Keratinocyte (primary cell): ENCODE measurements around the gene CLSTN1.

Experiments used
- EZH2 ChIP-seq: IDR thresholded peaks from one replicate; pipeline ENCODE4 v1.6.1; 2012; ENCODE audit warnings: inconsistent platforms, mild to moderate bottlenecking, low read length, moderate library complexity
- TF ChIP-seq, protein P1 (sequence below), 3 experiments: IDR thresholded peaks in 1 of 3; conservative IDR thresholded peaks in 1 of 3; optimal IDR thresholded peaks in 1 of 3; 2 replicates in 2 of 3; 3 replicates in 1 of 3; pipeline versions ENCODE3 to v1.5.1; 2011; ENCODE audit warnings: low read length in 3 of 3, mild to moderate bottlenecking in 3 of 3, moderate library complexity in 2 of 3, control low read depth in 1 of 3, inconsistent platforms in 1 of 3; ENCODE audit not compliant: insufficient read depth in 2 of 3; ENCODE audit errors: extremely low read depth in 1 of 3

DNA sequence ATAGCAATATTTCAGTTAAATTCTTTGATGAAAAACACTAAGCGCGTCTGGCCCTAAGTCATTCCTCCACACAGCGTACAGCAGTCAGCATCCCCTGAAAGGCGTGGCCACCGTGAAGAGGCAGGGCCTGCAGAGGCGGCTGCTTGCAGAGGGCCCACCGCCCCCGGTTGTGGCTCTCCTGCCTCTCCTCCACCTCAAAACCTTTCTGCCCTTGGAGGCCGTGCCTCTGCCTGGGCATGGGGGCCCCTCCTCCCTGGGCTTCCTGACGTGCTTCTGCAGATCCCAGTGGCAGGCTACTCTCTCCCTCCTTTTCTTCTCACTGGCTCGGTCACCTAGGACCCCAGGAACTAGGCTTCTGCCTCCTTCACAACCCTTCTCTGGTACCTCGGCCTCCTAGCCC lies 16.2 kb downstream of the CLSTN1 start:
- TF ChIP-seq, protein P1, sequence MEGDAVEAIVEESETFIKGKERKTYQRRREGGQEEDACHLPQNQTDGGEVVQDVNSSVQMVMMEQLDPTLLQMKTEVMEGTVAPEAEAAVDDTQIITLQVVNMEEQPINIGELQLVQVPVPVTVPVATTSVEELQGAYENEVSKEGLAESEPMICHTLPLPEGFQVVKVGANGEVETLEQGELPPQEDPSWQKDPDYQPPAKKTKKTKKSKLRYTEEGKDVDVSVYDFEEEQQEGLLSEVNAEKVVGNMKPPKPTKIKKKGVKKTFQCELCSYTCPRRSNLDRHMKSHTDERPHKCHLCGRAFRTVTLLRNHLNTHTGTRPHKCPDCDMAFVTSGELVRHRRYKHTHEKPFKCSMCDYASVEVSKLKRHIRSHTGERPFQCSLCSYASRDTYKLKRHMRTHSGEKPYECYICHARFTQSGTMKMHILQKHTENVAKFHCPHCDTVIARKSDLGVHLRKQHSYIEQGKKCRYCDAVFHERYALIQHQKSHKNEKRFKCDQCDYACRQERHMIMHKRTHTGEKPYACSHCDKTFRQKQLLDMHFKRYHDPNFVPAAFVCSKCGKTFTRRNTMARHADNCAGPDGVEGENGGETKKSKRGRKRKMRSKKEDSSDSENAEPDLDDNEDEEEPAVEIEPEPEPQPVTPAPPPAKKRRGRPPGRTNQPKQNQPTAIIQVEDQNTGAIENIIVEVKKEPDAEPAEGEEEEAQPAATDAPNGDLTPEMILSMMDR (optimal IDR thresholded peaks at IDR 0.05 in 1 of 3, IDR thresholded peaks at IDR 0.05 in 1 of 3, conservative IDR thresholded peaks at IDR 0.05 in 1 of 3; ENCODE audit: extremely low read depth in 1 of 3, insufficient read depth in 2 of 3, low read length in 3 of 3) = no peak
- TF ChIP-seq EZH2 = no peak
